ENCODE results near the gene RNF214.

The RNF214 gene

DNA sequence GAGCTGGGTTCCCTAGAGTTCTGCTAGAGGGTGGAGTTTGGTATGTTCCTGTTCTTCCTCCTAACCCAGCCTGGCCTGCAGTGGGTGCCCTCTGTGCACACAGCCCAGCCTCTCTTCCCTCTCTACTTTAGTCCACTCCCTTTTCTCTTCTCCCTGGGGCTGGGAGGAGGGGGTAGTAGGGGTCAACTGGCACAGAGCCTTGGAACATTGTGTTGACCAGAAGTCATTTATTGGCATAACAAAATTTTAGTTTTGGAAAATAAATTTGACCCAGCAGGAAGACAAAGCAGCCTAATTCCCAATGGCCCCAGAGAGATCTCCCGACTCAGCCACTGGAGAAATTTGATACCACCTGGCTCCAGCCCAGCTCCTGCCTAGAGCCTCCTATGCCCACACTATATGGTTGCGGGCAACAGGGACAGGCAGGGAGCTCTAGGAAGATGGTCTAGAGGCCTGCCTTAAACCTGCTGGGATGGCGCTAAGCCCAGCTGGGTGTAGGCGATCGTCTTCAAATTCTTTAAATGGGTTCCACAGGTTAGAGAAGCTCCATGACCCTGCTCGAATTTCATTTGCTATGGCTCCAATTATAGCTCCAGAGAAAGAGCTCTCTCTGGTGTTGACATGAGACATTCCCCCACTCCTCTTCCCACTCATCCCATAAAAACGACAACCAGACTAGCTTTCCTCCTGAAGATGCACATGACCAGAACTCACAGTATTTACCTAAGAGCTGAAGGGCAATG lies 10.5 kb upstream of the RNF214 start:
- TF ChIP-seq CTCF (IDR thresholded peaks at IDR 0.05): no peak
- no peak overlapping the region for H3K27ac ChIP-seq

DNA sequence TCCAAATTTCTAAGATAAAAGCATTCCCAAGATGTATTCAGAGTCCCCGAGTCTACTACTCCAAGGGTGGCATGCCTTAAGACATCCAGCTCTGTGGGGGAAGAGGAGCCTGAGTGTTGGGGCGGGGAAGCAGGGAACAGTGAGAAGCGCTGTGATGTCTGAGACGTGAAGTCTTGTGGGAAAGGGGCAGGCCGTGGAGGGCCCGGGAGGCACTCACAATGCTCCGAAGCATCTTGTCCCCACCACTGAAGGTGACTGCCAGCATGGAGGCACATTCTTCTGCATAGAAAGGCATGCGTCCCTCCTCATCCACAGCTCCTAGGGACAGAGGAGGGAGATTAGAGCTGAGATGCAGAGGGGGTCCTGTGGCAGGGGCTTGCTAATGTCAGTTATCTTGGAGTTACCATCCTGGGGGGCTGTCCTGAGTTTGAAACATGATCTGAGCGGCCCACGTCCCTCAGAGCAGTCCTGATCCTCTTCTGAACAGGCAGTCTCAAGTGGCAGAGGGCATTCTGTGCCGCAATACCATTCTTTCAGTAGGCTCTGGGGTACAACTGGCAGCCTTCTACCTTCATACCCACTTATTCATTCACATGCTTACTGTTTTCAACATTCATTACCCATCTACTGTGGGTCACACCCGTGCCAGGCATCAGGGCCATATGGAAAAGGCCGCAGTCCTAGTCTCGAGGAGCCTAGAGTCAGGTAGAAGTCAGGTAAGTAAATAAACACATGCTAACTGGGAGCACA lies 9.3 kb upstream of the RNF214 start:
- H3K36me3 ChIP-seq: peaks cover 94% of the 10 kb centered on the region
- no peak overlapping the region for H3K27ac ChIP-seq
- no peak for TF ChIP-seq CTCF (IDR thresholded peaks at IDR 0.05)
- H3K27me3 ChIP-seq: no peaks in the 10 kb centered on the region
- no peaks in the 10 kb centered on the region for H3K4me1 ChIP-seq (ENCODE audit: control insufficient read depth in 1 of 2, insufficient read depth in 1 of 2, low read depth in 1 of 2, low read length in 1 of 2)
- H3K4me3 ChIP-seq (ENCODE audit: low read depth in 1 of 2, low read length in 1 of 2): no peak overlapping the region
- H3K9me3 ChIP-seq: no peaks in the 10 kb centered on the region

More for the DNA sequence above, 10.5 kb upstream of the RNF214 start:
- Histone ChIP-seq H3K4me3 (ENCODE audit: low read depth in 1 of 2, low read length in 1 of 2) (no peak overlapping the region), H3K4me1 (ENCODE audit: control insufficient read depth in 1 of 2, insufficient read depth in 1 of 2, low read depth in 1 of 2, low read length in 1 of 2) (no peaks in the 10 kb centered on the region), H3K36me3 (peaks cover 94% of the 10 kb centered on the region), H3K9me3 (no peaks in the 10 kb centered on the region), H3K27me3 (no peaks in the 10 kb centered on the region)

GRCh38 chr11:117223741-117224689 lies 8.5 kb upstream of the RNF214 start:
- Histone ChIP-seq H3K27me3 (no peaks in the 10 kb centered on the region), H3K27ac (no peak overlapping the region), H3K36me3 (peaks cover 93% of the 10 kb centered on the region), H3K9me3 (no peaks in the 10 kb centered on the region), H3K4me3 (ENCODE audit: low read depth in 1 of 2, low read length in 1 of 2) (no peak overlapping the region), H3K4me1 (ENCODE audit: control insufficient read depth in 1 of 2, insufficient read depth in 1 of 2, low read depth in 1 of 2, low read length in 1 of 2) (no peaks in the 10 kb centered on the region)
- no peak for TF ChIP-seq CTCF (IDR thresholded peaks at IDR 0.05)

DNA sequence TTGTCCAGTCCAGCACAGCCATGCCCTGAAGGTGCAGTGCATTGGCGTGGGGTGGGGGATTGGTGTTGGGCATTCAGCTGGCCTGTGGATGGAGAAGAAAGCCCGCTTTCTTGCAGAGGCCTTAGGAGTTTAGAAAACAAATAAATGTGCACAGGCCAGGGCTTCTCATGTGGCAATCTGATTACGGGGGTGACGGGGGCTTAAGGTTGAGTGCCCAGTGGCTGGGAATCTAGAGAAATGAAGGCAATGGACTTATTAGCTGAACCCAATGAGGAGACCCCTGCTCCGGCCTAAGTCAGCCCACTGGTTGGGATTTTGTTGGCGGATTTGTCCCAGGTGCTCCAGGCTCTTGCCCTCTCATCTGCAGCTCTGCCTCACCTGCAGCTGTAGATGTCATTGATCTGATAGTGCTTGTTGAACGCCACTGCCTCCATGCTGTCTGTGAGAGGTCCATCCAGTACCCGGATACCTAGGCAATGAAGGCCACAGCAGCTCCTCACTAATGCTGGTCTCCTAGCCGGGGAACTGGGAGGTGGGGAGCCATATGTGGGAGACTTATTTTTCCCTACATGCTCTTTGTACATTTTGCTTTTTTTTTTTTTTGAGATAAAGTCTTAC lies 6.8 kb upstream of the RNF214 start:
- Histone ChIP-seq H3K9me3 (no peaks in the 10 kb centered on the region), H3K27ac (no peak overlapping the region), H3K4me1 (ENCODE audit: control insufficient read depth in 1 of 2, insufficient read depth in 1 of 2, low read depth in 1 of 2, low read length in 1 of 2) (peaks cover 0 to 1% of the 10 kb centered on the region in 2 experiments), H3K27me3 (no peaks in the 10 kb centered on the region), H3K36me3 (peaks cover 88% of the 10 kb centered on the region), H3K4me3 (ENCODE audit: low read depth in 1 of 2, low read length in 1 of 2) (no peak overlapping the region)
- TF ChIP-seq CTCF (IDR thresholded peaks at IDR 0.05): no peak
